ENCODE measurements around the gene TBC1D22A. TPM values are rescaled to one million over a fixed set of nuclear protein-coding genes. Genes with fewer than 3 reads are reported as not detected.

TBC1D22A gene
- total RNA-seq, 1 experiment from 2014 or later: 20.9 TPM

GRCh38 chr22:47166033-47166404, 403.6 kb downstream of the TBC1D22A start:
- H3K4me3 ChIP-seq (replicated peaks in 1 of 2; ENCODE audit: low read depth in 1 of 2, low read length in 2 of 2): no peak overlapping the region
- no peaks in the 10 kb centered on the region for H3K79me2 ChIP-seq (ENCODE audit: insufficient read depth, low read length)
- TF ChIP-seq TCF7L2 (IDR thresholded peaks at IDR 0.05; ENCODE audit: borderline replicate concordance, extremely low read depth, insufficient read depth, insufficient read length) (no peak), MAX (IDR thresholded peaks at IDR 0.05) (no peak), REST (IDR thresholded peaks at IDR 0.05; ENCODE audit: low read depth) (no peak), CBX3 (IDR thresholded peaks at IDR 0.05; ENCODE audit: low read depth) (no peak), SIN3A (IDR thresholded peaks at IDR 0.05; ENCODE audit: low read depth) (no peak), EZH2 (IDR thresholded peaks at IDR 0.05) (no peak), ELF1 (IDR thresholded peaks at IDR 0.05; ENCODE audit: borderline replicate concordance, low read depth) (no peak), ZBTB33 (IDR thresholded peaks at IDR 0.05; ENCODE audit: extremely low read depth, insufficient replicate concordance, low read length) (no peak), POLR2AphosphoS5 (IDR thresholded peaks at IDR 0.05; ENCODE audit: low read depth, low read length) (no peak), ZNF274 (IDR thresholded peaks at IDR 0.05; ENCODE audit: low read depth, low read length) (no peak), SRF (IDR thresholded peaks at IDR 0.05; ENCODE audit: low read depth) (no peak), CTCF (IDR thresholded peaks at IDR 0.05 in 2 of 3, conservative IDR thresholded peaks at IDR 0.05 in 1 of 3; ENCODE audit: borderline replicate concordance in 1 of 3, insufficient read depth in 1 of 3, low read depth in 2 of 3, low read length in 2 of 3) (no peak), CEBPB (IDR thresholded peaks at IDR 0.05; ENCODE audit: low read depth) (no peak), POLR2A (IDR thresholded peaks at IDR 0.05; ENCODE audit: borderline replicate concordance, extremely low read depth, insufficient read depth, insufficient read length) (no peak), ATF3 (IDR thresholded peaks at IDR 0.05) (no peak), SP1 (IDR thresholded peaks at IDR 0.05; ENCODE audit: low read depth) (no peak), EGR1 (IDR thresholded peaks at IDR 0.05; ENCODE audit: low read depth) (no peak), ZFX (IDR thresholded peaks at IDR 0.05) (no peak), EZH2phosphoT487 (IDR thresholded peaks at IDR 0.05; ENCODE audit: borderline replicate concordance) (no peak)
- no peaks in the 10 kb centered on the region for H4K20me1 ChIP-seq (ENCODE audit: insufficient read depth)
- H3K36me3 ChIP-seq (ENCODE audit: control insufficient read depth in 1 of 2, insufficient read depth in 2 of 2, low read length in 2 of 2): no peaks in the 10 kb centered on the region
- H2AFZ ChIP-seq (ENCODE audit: low read depth, low read length, poor library complexity, severe bottlenecking): no peak overlapping the region
- ChIA-PET POLR2A (no interaction called here), RAD21 (ENCODE audit: low non-redundant PET in 1 of 2, low total read pairs in 2 of 2, uncharacterized antibody in 2 of 2, unreplicated experiment in 2 of 2) (no interaction called here), CTCF (no interaction called here)
- H3K9ac ChIP-seq (ENCODE audit: low read length): no peak overlapping the region
- intact Hi-C loops (cut with micrococcal nuclease): no loop called here
- H3K9me2 ChIP-seq (ENCODE audit: insufficient read depth): no peaks in the 10 kb centered on the region
- no peaks in the 10 kb centered on the region for H3K4me1 ChIP-seq (ENCODE audit: control insufficient read depth in 1 of 2, insufficient read depth in 2 of 2, low read length in 2 of 2)
- DNase-seq (ENCODE audit: low read depth, low spot score) (no peak), ATAC-seq (no peak)
- H3K27ac ChIP-seq (ENCODE audit: low read depth, low read length): no peak overlapping the region
- no peaks in the 10 kb centered on the region for H3K9me3 ChIP-seq (ENCODE audit: control insufficient read depth in 1 of 2, insufficient read depth in 1 of 2, low read depth in 1 of 2, low read length in 2 of 2)
- no TSS peak for BruUV-seq (replicated peaks)
- H3K27me3 ChIP-seq (ENCODE audit: insufficient read depth, low read length): no peaks in the 10 kb centered on the region
- H3K4me2 ChIP-seq (ENCODE audit: low read length): no peak overlapping the region
